GM23248 (cell line): ENCODE data around the gene TPI1. TPM values are rescaled to one million over a fixed set of nuclear protein-coding genes. Genes with fewer than 3 reads are reported as not detected.

Source experiments
- DNase-seq: peaks from one replicate; pipeline ENCODE4 v3.0.0-alpha.2; 2015
- H2AFZ ChIP-seq: fragments of 200-600 bp; sonication (generic); 2 replicates; pipeline ENCODE4 v1.6.1; 2016; ENCODE audit warnings: antibody characterized with exemption
- H3F3A ChIP-seq: fragments of 200-600 bp; sonication (generic); 2 replicates; pipeline ENCODE4 v1.6.1; 2016; ENCODE audit warnings: mild to moderate bottlenecking, antibody characterized with exemption, mixed run types; ENCODE audit not compliant: insufficient read depth
- H3K27ac ChIP-seq: fragments of 200-600 bp; sonication (generic); 2 replicates; pipeline ENCODE4 v1.5.1; 2016; ENCODE audit warnings: mild to moderate bottlenecking
- H3K27me3 ChIP-seq: fragments of 200-600 bp; sonication (generic); replicated peaks from 2 replicates; pipeline ENCODE4 v1.6.1; 2016; ENCODE audit warnings: mild to moderate bottlenecking; ENCODE audit not compliant: insufficient read depth
- H3K36me3 ChIP-seq: fragments of 200-600 bp; sonication (generic); 2 replicates; pipeline ENCODE4 v1.6.1; 2016; ENCODE audit warnings: low read depth, mild to moderate bottlenecking
- H3K4me1 ChIP-seq: fragments of 200-600 bp; sonication (generic); 2 replicates; pipeline ENCODE4 v1.6.1; 2016; ENCODE audit warnings: mild to moderate bottlenecking; ENCODE audit not compliant: insufficient read depth
- H3K4me2 ChIP-seq: fragments of 200-600 bp; sonication (generic); one replicate; pipeline ENCODE4 v1.6.1; 2016; ENCODE audit warnings: mild to moderate bottlenecking; ENCODE audit not compliant: unreplicated experiment
- H3K4me3 ChIP-seq: fragments of 200-600 bp; sonication (generic); 2 replicates; pipeline ENCODE4 v1.5.1; 2016; ENCODE audit warnings: mild to moderate bottlenecking
- H3K79me2 ChIP-seq: fragments of 200-600 bp; sonication (generic); 2 replicates; pipeline ENCODE4 v1.6.1; 2016; ENCODE audit warnings: mild to moderate bottlenecking; ENCODE audit not compliant: insufficient read depth
- H3K9ac ChIP-seq: fragments of 200-600 bp; sonication (generic); 2 replicates; pipeline ENCODE4 v1.6.1; 2016; ENCODE audit warnings: mild to moderate bottlenecking
- H3K9me2 ChIP-seq: fragments of 200-600 bp; sonication (generic); 2 replicates; pipeline ENCODE4 v1.6.1; 2016; ENCODE audit warnings: mixed run types, mild to moderate bottlenecking, moderate library complexity; ENCODE audit not compliant: insufficient read depth
- H3K9me3 ChIP-seq: fragments of 200-600 bp; sonication (generic); one replicate; pipeline ENCODE4 v1.6.1; 2017; ENCODE audit warnings: low read depth
- H4K20me1 ChIP-seq: fragments of 200-600 bp; sonication (generic); 2 replicates; pipeline ENCODE4 v1.6.0; 2016; ENCODE audit not compliant: insufficient read depth
- EZH2 ChIP-seq: fragments of 200-600 bp; sonication (generic); IDR thresholded peaks from 2 replicates; pipeline ENCODE4 v1.6.1; 2018; ENCODE audit warnings: antibody characterized with exemption, mild to moderate bottlenecking; ENCODE audit not compliant: insufficient read depth, poor library complexity, severe bottlenecking
- EZH2phosphoT487 ChIP-seq: fragments of 200-600 bp; sonication (generic); IDR thresholded peaks from 2 replicates; pipeline ENCODE4 v1.6.1; 2018; ENCODE audit warnings: antibody characterized with exemption, moderate library complexity, mild to moderate bottlenecking, low read depth; ENCODE audit not compliant: insufficient read depth
- WGBS, 2 experiments: methylation state at CpG; one replicate each; pipeline ENCODE4 v1.1.6; 2015 to 2017; ENCODE audit warnings: low lambda C conversion rate in 2 of 2, low coverage in 1 of 2; ENCODE audit errors: missing lambda C conversion rate in 2 of 2; 5-methylcytosine and 5-hydroxymethylcytosine counted together
- in situ Hi-C: fragments of 300-500 bp; cut with MboI; formaldehyde crosslinking; loops from 2 replicates; pipeline ENCODE4 v1.15.0; 2020
- polyA plus RNA-seq: library from polyadenylated mRNA; unstranded; fragments of >200 nt; fragmentation: Nextera tagmentation; extraction: Ambion mirVana; gene quantifications from 2 replicates; pipeline ENCODE4 v1.2.1, GENCODE V29; 2016
- total RNA-seq: library from RNA; depleted of rRNA; stranded (reverse); fragments of >200 nt; shearing (Covaris generic); gene quantifications from 2 replicates; pipeline ENCODE4 v1.2.3, GENCODE V29; 2014

Gene TPI1
- total and polyA plus RNA-seq, 2 experiments from 2014 or later: 1,799 to 1,936 TPM

DNA sequence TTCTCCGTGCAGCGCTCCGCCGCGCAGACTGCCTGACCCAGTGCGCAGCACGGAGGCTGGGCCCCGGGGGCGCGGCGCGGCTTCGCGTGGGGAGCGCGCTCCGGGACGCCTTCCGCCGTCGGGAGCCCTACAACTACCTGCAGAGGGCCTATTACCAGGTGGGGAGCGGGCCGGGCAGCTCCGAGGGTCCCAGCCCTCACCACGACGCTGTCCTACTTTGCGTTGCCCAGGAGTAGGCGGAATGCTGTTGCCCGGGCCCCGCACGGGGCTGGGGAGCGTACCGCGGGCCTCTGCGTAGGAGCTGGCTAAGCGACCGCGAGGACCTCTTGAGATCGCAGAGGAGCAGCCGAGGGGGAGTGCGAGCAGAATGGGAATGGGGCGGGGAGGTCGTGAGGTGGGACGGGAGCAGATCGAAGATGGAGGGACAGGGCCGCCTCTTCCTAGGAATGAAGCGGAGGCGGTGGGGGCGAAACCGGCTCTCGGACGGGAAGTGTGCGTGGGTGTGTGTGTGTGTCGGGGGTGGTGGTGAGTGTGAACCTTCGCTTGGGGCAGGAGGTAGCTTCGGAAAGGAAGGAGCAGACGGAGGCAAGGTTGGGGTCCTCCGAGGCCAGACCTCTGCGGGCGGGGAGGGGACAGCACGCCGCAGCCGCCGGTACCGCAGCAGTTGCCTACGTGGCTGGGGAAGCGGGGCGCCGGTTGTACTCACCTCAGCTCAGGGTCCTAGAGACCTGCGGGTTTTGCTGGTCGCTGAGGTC, 38.4 kb upstream of the TPI1 start:
- WGBS, 2 experiments: 1 to 2% methylated on average over 61 to 70 of the region's 71 CpGs
- Histone ChIP-seq H2AFZ (peak overlapping the region; percentile 70), H3K9me3 (no peaks in the 10 kb centered on the region), H3K4me1 (peaks cover 23% of the 10 kb centered on the region), H4K20me1 (no peaks in the 10 kb centered on the region), H3F3A (no peaks in the 10 kb centered on the region; the same call in none of the 2 replicates), H3K4me2 (peak overlapping the region; percentile 89), H3K4me3 (peak overlapping the region; percentile 87), H3K79me2 (peaks cover 25% of the 10 kb centered on the region), H3K36me3 (peaks cover 6% of the 10 kb centered on the region; the same call in 1 of the 2 replicates), H3K27ac (peak overlapping the region; percentile 74), H3K27me3 (no peaks in the 10 kb centered on the region), H3K9ac (peak overlapping the region; percentile 96), H3K9me2 (no peaks in the 10 kb centered on the region)
- DNase-seq: peak; percentile 88
- in situ Hi-C loops: no loop called here
- TF ChIP-seq EZH2phosphoT487: no peak
- no peak for TF ChIP-seq EZH2

GRCh38 chr12:6829536-6830220, 37.7 kb upstream of the TPI1 start:
- DNase-seq: peak; percentile 44
- in situ Hi-C loops: no loop called here
- peaks cover 23% of the 10 kb centered on the region for H3K4me1 ChIP-seq
- 12 to 15% methylated on average over 19 of the region's 19 CpGs for WGBS, 2 experiments
- H3K27ac ChIP-seq: peak overlapping the region; percentile 74
- peak overlapping the region; percentile 89 for H3K4me2 ChIP-seq
- peaks cover 12% of the 10 kb centered on the region; the same call in 1 of the 2 replicates for H3K36me3 ChIP-seq
- peak overlapping the region; percentile 96 for H3K9ac ChIP-seq
- H3F3A ChIP-seq: no peaks in the 10 kb centered on the region; the same call in none of the 2 replicates
- peak overlapping the region; percentile 87 for H3K4me3 ChIP-seq
- TF ChIP-seq EZH2phosphoT487: no peak
- TF ChIP-seq EZH2: no peak
- H3K9me3 ChIP-seq: no peaks in the 10 kb centered on the region
- H2AFZ ChIP-seq: peak overlapping the region; percentile 70
- H4K20me1 ChIP-seq: no peaks in the 10 kb centered on the region
- no peaks in the 10 kb centered on the region for H3K27me3 ChIP-seq
- H3K79me2 ChIP-seq: peaks cover 25% of the 10 kb centered on the region
- no peaks in the 10 kb centered on the region for H3K9me2 ChIP-seq

GRCh38 chr12:6830286-6830890, 36.9 kb upstream of the TPI1 start:
- Histone ChIP-seq H3K9me2 (no peaks in the 10 kb centered on the region), H3K4me3 (peak overlapping the region; percentile 87), H3K79me2 (peaks cover 25% of the 10 kb centered on the region), H3F3A (no peaks in the 10 kb centered on the region; the same call in 1 of the 2 replicates), H3K27me3 (no peaks in the 10 kb centered on the region), H3K4me1 (peaks cover 16% of the 10 kb centered on the region), H3K9ac (peak overlapping the region; percentile 96), H3K27ac (no peak overlapping the region), H3K4me2 (peak overlapping the region; percentile 89), H3K36me3 (peaks cover 12% of the 10 kb centered on the region; the same call in 1 of the 2 replicates), H4K20me1 (no peaks in the 10 kb centered on the region), H3K9me3 (no peaks in the 10 kb centered on the region), H2AFZ (no peak overlapping the region)
- TF ChIP-seq EZH2: no peak
- no peak for TF ChIP-seq EZH2phosphoT487
- no peak for DNase-seq
- in situ Hi-C loops: no loop called here
- WGBS, 2 experiments: 94% methylated on average over 8 to 11 of the region's 11 CpGs

GRCh38 chr12:6830999-6831398, 36.3 kb upstream of the TPI1 start:
- Histone ChIP-seq H3K4me1 (peaks cover 15% of the 10 kb centered on the region; the same call in 1 of the 2 replicates), H3F3A (no peaks in the 10 kb centered on the region; the same call in 1 of the 2 replicates), H3K36me3 (peaks cover 12% of the 10 kb centered on the region; the same call in 1 of the 2 replicates), H3K9me3 (no peaks in the 10 kb centered on the region), H2AFZ (no peak overlapping the region), H3K27me3 (no peaks in the 10 kb centered on the region), H4K20me1 (no peaks in the 10 kb centered on the region), H3K9ac (no peak overlapping the region), H3K4me3 (no peak overlapping the region), H3K4me2 (no peak overlapping the region), H3K9me2 (no peaks in the 10 kb centered on the region), H3K27ac (no peak overlapping the region), H3K79me2 (peaks cover 25% of the 10 kb centered on the region)
- WGBS, 2 experiments: 89 to 91% methylated on average over 6 of the region's 6 CpGs
- in situ Hi-C loops: no loop called here
- no peak for DNase-seq
- TF ChIP-seq EZH2: no peak
- TF ChIP-seq EZH2phosphoT487: no peak
